ENCODE data around the gene CAND2. TPM values are rescaled to one million over a fixed set of nuclear protein-coding genes. Genes with fewer than 3 reads are reported as not detected.

CAND2 gene
- total RNA-seq, 4 donors from 2014 or later: 2.2 to 6.8 (median 4.9) TPM

GRCh38 chr3:12797124-12797891 lies 828 bp downstream of the CAND2 start:
- no peak for TF ChIP-seq CTCF (IDR thresholded peaks at IDR 0.05)
- ATAC-seq (ENCODE audit: low FRiP score): no peak
- no peak for DNase-seq (ENCODE audit: low spot score)

- DNase-seq (ENCODE audit: low spot score) (no peak), ATAC-seq (ENCODE audit: low FRiP score) (no peak)
- no peak for TF ChIP-seq CTCF (IDR thresholded peaks at IDR 0.05)
Observed at GRCh38 chr3:12797892-12798558, 1.5 kb downstream of the CAND2 start.

- TF ChIP-seq CTCF (IDR thresholded peaks at IDR 0.05): no peak
- no peak for ATAC-seq (ENCODE audit: low FRiP score)
- no peak for DNase-seq (ENCODE audit: low spot score)
Observed at GRCh38 chr3:12798559-12799179, 2.2 kb downstream of the CAND2 start.

GRCh38 chr3:12799525-12800440 lies 3.3 kb downstream of the CAND2 start:
- ATAC-seq (ENCODE audit: low FRiP score) (no peak), DNase-seq (ENCODE audit: low spot score) (no peak)
- no peak for TF ChIP-seq CTCF (IDR thresholded peaks at IDR 0.05)

- no peak for TF ChIP-seq CTCF (IDR thresholded peaks at IDR 0.05)
- ATAC-seq (ENCODE audit: low FRiP score): no peak
- no peak for DNase-seq (ENCODE audit: low spot score)
Observed at GRCh38 chr3:12803371-12803770, 6.9 kb downstream of the CAND2 start.

- DNase-seq (ENCODE audit: low spot score) (no peak), ATAC-seq (ENCODE audit: low FRiP score) (no peak)
- TF ChIP-seq CTCF (IDR thresholded peaks at IDR 0.05): no peak
Observed at GRCh38 chr3:12807066-12807465, 10.6 kb downstream of the CAND2 start.
